ENCODE data around the gene EIF1AD. TPM values are rescaled to one million over a fixed set of nuclear protein-coding genes. Genes with fewer than 3 reads are reported as not detected.

EIF1AD gene
- total RNA-seq, 1 experiment from 2014 or later: 64.6 TPM

DNA sequence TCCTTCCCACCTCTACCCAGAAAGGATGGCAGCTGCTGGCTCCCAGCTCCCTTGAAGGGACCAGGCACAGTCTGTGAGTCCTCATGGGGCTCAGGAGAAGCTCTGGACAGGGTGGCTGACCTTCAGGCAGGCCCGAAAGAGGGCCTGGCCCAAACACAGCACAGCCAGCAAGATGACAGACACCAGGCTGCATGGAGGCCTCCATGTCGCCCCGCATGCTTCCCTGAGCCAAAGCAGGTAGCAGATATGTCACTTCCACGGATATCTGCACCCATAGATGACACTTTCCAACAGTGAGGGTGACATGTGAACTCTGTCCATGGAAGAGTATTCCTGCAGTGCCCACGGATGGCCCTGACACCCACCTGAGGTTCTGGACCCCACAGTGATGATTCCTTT, 18.4 kb downstream of the EIF1AD start:
- ChIA-PET POLR2A (no interaction called here), CTCF (interaction anchor here (1.8 kb wide), 1 partner anchor 95 kb away, joined by 10 read pairs; the partner anchor contains the start of gene FIBP)
- in situ Hi-C loops (cut with HindIII; ENCODE audit: low pct_unique_long_range_greater_than_20kb, low sequenced_read_pairs): no loop called here
- Histone ChIP-seq H3K4me3 (ENCODE audit: low read depth in 2 of 2, low read length in 2 of 2) (no peak overlapping the region), H3K4me1 (ENCODE audit: control insufficient read depth, insufficient read depth, low read length) (no peaks in the 10 kb centered on the region), H3K27ac (ENCODE audit: low read length) (no peak overlapping the region), H3K27me3 (ENCODE audit: control insufficient read depth, insufficient read depth, low read length) (no peaks in the 10 kb centered on the region), H3K9me3 (ENCODE audit: control insufficient read depth, insufficient read depth, low read depth, low read length) (no peaks in the 10 kb centered on the region), H3K36me3 (ENCODE audit: control insufficient read depth, insufficient read depth, low read length) (no peaks in the 10 kb centered on the region)
- intact Hi-C loops (cut with micrococcal nuclease; ENCODE audit: unreplicated experiment): no loop called here
- no TSS peak for BruUV-seq (replicated peaks)
- TF ChIP-seq, protein P1, sequence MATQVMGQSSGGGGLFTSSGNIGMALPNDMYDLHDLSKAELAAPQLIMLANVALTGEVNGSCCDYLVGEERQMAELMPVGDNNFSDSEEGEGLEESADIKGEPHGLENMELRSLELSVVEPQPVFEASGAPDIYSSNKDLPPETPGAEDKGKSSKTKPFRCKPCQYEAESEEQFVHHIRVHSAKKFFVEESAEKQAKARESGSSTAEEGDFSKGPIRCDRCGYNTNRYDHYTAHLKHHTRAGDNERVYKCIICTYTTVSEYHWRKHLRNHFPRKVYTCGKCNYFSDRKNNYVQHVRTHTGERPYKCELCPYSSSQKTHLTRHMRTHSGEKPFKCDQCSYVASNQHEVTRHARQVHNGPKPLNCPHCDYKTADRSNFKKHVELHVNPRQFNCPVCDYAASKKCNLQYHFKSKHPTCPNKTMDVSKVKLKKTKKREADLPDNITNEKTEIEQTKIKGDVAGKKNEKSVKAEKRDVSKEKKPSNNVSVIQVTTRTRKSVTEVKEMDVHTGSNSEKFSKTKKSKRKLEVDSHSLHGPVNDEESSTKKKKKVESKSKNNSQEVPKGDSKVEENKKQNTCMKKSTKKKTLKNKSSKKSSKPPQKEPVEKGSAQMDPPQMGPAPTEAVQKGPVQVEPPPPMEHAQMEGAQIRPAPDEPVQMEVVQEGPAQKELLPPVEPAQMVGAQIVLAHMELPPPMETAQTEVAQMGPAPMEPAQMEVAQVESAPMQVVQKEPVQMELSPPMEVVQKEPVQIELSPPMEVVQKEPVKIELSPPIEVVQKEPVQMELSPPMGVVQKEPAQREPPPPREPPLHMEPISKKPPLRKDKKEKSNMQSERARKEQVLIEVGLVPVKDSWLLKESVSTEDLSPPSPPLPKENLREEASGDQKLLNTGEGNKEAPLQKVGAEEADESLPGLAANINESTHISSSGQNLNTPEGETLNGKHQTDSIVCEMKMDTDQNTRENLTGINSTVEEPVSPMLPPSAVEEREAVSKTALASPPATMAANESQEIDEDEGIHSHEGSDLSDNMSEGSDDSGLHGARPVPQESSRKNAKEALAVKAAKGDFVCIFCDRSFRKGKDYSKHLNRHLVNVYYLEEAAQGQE (IDR thresholded peaks at IDR 0.05; ENCODE audit: insufficient read depth in 1 of 2, low read depth in 2 of 2, low read length in 1 of 2): no peak
- TF ChIP-seq TCF7L2 (IDR thresholded peaks at IDR 0.05; ENCODE audit: low read depth, low read length) (no peak), POLR2AphosphoS5 (IDR thresholded peaks at IDR 0.05; ENCODE audit: low read depth, low read length) (no peak), SIN3A (IDR thresholded peaks at IDR 0.05; ENCODE audit: borderline replicate concordance, insufficient read depth, low read depth, low read length) (no peak)
- TF ChIP-seq, protein P2, sequence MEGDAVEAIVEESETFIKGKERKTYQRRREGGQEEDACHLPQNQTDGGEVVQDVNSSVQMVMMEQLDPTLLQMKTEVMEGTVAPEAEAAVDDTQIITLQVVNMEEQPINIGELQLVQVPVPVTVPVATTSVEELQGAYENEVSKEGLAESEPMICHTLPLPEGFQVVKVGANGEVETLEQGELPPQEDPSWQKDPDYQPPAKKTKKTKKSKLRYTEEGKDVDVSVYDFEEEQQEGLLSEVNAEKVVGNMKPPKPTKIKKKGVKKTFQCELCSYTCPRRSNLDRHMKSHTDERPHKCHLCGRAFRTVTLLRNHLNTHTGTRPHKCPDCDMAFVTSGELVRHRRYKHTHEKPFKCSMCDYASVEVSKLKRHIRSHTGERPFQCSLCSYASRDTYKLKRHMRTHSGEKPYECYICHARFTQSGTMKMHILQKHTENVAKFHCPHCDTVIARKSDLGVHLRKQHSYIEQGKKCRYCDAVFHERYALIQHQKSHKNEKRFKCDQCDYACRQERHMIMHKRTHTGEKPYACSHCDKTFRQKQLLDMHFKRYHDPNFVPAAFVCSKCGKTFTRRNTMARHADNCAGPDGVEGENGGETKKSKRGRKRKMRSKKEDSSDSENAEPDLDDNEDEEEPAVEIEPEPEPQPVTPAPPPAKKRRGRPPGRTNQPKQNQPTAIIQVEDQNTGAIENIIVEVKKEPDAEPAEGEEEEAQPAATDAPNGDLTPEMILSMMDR (IDR thresholded peaks at IDR 0.05): no peak
- ATAC-seq: no peak
- DNase-seq (ENCODE audit: low read depth, low spot score): no peak

GRCh38 chr11:65982824-65983588, 19.0 kb downstream of the EIF1AD start:
- Histone ChIP-seq H3K4me1 (ENCODE audit: control insufficient read depth, insufficient read depth, low read length) (no peaks in the 10 kb centered on the region), H3K27me3 (ENCODE audit: control insufficient read depth, insufficient read depth, low read length) (no peaks in the 10 kb centered on the region), H3K36me3 (ENCODE audit: control insufficient read depth, insufficient read depth, low read length) (peaks cover 2% of the 10 kb centered on the region; the same call in 1 of the 2 replicates), H3K27ac (ENCODE audit: low read length) (no peak overlapping the region), H3K4me3 (ENCODE audit: low read depth in 2 of 2, low read length in 2 of 2) (no peak overlapping the region), H3K9me3 (ENCODE audit: control insufficient read depth, insufficient read depth, low read depth, low read length) (no peaks in the 10 kb centered on the region)
- TF ChIP-seq, protein P2 (IDR thresholded peaks at IDR 0.05): no peak
- TF ChIP-seq POLR2AphosphoS5 (IDR thresholded peaks at IDR 0.05; ENCODE audit: low read depth, low read length): no peak
- TF ChIP-seq, protein P1 (IDR thresholded peaks at IDR 0.05; ENCODE audit: insufficient read depth in 1 of 2, low read depth in 2 of 2, low read length in 1 of 2): no peak
- in situ Hi-C loops (cut with HindIII; ENCODE audit: low pct_unique_long_range_greater_than_20kb, low sequenced_read_pairs): no loop called here
- no TSS peak for BruUV-seq (replicated peaks)
- no peak for DNase-seq (ENCODE audit: low read depth, low spot score)
- CTCF ChIA-PET: interaction anchor here (1.8 kb wide), 1 partner anchor 94 kb away, joined by 10 read pairs; the partner anchor contains the start of gene FIBP
- ATAC-seq: no peak
- POLR2A ChIA-PET: no interaction called here
- intact Hi-C loops (cut with micrococcal nuclease; ENCODE audit: unreplicated experiment): no loop called here
